ENCODE data around the gene JHY.

DNA sequence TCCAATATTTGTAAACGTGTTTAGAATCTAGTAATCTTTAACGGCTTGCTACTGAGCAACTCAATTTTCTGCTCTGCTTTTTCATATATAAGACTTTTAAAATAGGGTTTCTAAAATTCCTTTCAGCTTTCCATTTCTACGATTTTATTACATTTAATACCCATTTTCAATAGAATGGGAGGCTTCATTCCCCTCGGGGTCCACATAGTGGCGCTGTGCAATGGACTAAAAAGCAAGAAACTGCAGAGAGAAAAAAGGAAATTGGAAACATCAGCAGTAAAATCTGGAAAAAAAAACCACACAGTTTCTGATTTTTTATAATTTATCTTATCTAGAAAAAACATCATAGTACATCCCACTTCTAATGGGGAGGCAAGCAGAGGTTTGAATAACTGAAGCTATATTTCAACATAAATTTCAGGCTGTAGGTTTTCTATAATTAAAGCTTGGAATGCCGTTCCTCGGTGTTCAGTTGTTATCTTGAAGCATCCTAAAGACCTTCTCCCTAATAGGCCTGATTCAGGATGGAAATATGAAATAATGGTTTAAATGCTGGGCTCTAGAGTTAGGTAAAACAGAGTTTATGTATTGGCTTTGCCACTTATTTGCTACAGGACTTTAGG is 18.7 kb upstream of the JHY start:
- TF ChIP-seq EZH2phosphoT487 (IDR thresholded peaks at IDR 0.05; ENCODE audit: borderline replicate concordance) (no peak), CBX3 (IDR thresholded peaks at IDR 0.05; ENCODE audit: low read depth) (no peak), ZNF274 (IDR thresholded peaks at IDR 0.05; ENCODE audit: low read depth, low read length) (no peak), POLR2AphosphoS5 (IDR thresholded peaks at IDR 0.05; ENCODE audit: low read depth, low read length) (no peak), POLR2A (IDR thresholded peaks at IDR 0.05; ENCODE audit: borderline replicate concordance, extremely low read depth, insufficient read depth, insufficient read length) (no peak), YY1 (IDR thresholded peaks at IDR 0.05; ENCODE audit: extremely low read depth, insufficient replicate concordance, low read depth, low read length) (no peak), SRF (IDR thresholded peaks at IDR 0.05; ENCODE audit: low read depth) (no peak)
- TF ChIP-seq, protein P1, sequence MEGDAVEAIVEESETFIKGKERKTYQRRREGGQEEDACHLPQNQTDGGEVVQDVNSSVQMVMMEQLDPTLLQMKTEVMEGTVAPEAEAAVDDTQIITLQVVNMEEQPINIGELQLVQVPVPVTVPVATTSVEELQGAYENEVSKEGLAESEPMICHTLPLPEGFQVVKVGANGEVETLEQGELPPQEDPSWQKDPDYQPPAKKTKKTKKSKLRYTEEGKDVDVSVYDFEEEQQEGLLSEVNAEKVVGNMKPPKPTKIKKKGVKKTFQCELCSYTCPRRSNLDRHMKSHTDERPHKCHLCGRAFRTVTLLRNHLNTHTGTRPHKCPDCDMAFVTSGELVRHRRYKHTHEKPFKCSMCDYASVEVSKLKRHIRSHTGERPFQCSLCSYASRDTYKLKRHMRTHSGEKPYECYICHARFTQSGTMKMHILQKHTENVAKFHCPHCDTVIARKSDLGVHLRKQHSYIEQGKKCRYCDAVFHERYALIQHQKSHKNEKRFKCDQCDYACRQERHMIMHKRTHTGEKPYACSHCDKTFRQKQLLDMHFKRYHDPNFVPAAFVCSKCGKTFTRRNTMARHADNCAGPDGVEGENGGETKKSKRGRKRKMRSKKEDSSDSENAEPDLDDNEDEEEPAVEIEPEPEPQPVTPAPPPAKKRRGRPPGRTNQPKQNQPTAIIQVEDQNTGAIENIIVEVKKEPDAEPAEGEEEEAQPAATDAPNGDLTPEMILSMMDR (IDR thresholded peaks at IDR 0.05 in 2 of 3, conservative IDR thresholded peaks at IDR 0.05 in 1 of 3; ENCODE audit: borderline replicate concordance in 1 of 3, insufficient read depth in 1 of 3, low read depth in 2 of 3, low read length in 2 of 3): peak; percentile 88 to 91 (median 88)
- TF ChIP-seq, protein P2, sequence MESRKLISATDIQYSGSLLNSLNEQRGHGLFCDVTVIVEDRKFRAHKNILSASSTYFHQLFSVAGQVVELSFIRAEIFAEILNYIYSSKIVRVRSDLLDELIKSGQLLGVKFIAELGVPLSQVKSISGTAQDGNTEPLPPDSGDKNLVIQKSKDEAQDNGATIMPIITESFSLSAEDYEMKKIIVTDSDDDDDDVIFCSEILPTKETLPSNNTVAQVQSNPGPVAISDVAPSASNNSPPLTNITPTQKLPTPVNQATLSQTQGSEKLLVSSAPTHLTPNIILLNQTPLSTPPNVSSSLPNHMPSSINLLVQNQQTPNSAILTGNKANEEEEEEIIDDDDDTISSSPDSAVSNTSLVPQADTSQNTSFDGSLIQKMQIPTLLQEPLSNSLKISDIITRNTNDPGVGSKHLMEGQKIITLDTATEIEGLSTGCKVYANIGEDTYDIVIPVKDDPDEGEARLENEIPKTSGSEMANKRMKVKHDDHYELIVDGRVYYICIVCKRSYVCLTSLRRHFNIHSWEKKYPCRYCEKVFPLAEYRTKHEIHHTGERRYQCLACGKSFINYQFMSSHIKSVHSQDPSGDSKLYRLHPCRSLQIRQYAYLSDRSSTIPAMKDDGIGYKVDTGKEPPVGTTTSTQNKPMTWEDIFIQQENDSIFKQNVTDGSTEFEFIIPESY (IDR thresholded peaks at IDR 0.05; ENCODE audit: extremely low read depth, insufficient replicate concordance, low read length): no peak
- TF ChIP-seq, protein P3, sequence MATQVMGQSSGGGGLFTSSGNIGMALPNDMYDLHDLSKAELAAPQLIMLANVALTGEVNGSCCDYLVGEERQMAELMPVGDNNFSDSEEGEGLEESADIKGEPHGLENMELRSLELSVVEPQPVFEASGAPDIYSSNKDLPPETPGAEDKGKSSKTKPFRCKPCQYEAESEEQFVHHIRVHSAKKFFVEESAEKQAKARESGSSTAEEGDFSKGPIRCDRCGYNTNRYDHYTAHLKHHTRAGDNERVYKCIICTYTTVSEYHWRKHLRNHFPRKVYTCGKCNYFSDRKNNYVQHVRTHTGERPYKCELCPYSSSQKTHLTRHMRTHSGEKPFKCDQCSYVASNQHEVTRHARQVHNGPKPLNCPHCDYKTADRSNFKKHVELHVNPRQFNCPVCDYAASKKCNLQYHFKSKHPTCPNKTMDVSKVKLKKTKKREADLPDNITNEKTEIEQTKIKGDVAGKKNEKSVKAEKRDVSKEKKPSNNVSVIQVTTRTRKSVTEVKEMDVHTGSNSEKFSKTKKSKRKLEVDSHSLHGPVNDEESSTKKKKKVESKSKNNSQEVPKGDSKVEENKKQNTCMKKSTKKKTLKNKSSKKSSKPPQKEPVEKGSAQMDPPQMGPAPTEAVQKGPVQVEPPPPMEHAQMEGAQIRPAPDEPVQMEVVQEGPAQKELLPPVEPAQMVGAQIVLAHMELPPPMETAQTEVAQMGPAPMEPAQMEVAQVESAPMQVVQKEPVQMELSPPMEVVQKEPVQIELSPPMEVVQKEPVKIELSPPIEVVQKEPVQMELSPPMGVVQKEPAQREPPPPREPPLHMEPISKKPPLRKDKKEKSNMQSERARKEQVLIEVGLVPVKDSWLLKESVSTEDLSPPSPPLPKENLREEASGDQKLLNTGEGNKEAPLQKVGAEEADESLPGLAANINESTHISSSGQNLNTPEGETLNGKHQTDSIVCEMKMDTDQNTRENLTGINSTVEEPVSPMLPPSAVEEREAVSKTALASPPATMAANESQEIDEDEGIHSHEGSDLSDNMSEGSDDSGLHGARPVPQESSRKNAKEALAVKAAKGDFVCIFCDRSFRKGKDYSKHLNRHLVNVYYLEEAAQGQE (IDR thresholded peaks at IDR 0.05; ENCODE audit: low read depth): no peak
